ENCODE data around the gene SORBS1.
"Not testable (repeated sequence)": the region's sequence is repeated elsewhere in the genome, so short reads cannot be mapped to it uniquely, and the experiment has no call there.

The SORBS1 gene

DNA sequence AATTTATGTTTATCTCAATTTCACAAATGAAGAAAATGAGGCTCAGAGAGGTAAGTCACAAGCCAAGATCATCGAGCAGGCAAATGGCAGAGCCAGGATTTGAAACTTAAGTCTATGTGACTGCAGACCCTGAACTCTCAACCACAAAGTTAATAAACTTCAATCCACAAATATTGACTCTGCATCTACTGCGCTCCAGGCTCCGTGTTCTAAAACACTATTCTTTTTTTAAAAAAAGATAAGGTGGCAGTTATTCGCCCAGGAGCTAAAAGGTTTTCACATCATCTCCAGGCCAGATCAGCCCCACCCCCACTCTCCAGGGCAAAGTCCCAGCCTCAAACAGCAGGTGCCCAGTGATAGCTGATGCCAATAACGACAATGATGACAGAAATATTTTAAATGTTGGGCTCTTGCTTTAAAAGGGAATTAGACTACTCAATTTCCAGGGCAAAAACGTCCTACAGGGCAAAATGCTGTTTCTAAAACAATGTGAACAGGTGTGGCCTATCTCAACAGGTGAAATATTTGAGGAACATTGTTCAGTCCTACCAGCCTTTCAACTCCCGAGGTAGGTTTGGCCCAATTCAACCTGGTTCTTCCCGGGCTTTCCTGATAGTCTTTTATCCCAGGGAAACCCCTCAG, 85.2 kb downstream of the SORBS1 start:
- no CpG with 5 or more reads among the region's 8 CpGs for WGBS (ENCODE audit: insufficient coverage, insufficient read length)
- Histone ChIP-seq H3K9me3 (ENCODE audit: control insufficient read depth, insufficient read depth, low read length) (no peaks in the 10 kb centered on the region), H3K36me3 (ENCODE audit: control insufficient read depth, insufficient read depth, low read length) (no peaks in the 10 kb centered on the region), H3K27me3 (ENCODE audit: control insufficient read depth, insufficient read depth, low read length) (no peaks in the 10 kb centered on the region), H3K4me1 (ENCODE audit: control insufficient read depth, insufficient read depth, low read length) (peaks cover 14% of the 10 kb centered on the region), H3K4me3 (ENCODE audit: low read length) (no peak overlapping the region), H3K27ac (ENCODE audit: low read length) (no peak overlapping the region)
- no peak for DNase-seq (ENCODE audit: low read depth, low spot score)

DNA sequence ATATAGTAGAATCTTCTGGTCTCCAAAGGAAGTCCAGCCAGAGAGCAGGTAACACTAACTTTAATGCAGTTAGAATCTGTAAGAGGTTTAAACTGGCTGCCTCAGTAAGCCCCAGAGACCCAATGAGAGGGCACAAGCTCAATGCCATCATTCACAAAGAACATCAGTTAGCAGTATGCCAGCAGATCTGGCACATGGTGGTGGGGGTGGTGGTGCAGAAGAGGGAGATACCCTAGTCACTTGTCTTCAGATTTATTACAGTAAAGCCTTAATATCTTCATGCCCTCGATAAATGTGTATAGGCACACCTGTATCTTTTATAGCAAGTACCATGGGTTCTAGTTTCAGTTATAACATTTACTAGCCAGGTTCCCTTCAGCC, 86.2 kb downstream of the SORBS1 start:
- no peaks in the 10 kb centered on the region for H3K9me3 ChIP-seq (ENCODE audit: control insufficient read depth, insufficient read depth, low read length)
- H3K4me1 ChIP-seq (ENCODE audit: control insufficient read depth, insufficient read depth, low read length): peaks cover 10% of the 10 kb centered on the region; the same call in 1 of the 2 replicates
- DNase-seq (ENCODE audit: low read depth, low spot score): no peak
- no peaks in the 10 kb centered on the region for H3K36me3 ChIP-seq (ENCODE audit: control insufficient read depth, insufficient read depth, low read length)
- H3K4me3 ChIP-seq (ENCODE audit: low read length): no peak overlapping the region
- H3K27me3 ChIP-seq (ENCODE audit: control insufficient read depth, insufficient read depth, low read length): no peaks in the 10 kb centered on the region
- no peak overlapping the region for H3K27ac ChIP-seq (ENCODE audit: low read length)
- no CpG with 5 or more reads among the region's 1 CpG for WGBS (ENCODE audit: insufficient coverage, insufficient read length)

DNA sequence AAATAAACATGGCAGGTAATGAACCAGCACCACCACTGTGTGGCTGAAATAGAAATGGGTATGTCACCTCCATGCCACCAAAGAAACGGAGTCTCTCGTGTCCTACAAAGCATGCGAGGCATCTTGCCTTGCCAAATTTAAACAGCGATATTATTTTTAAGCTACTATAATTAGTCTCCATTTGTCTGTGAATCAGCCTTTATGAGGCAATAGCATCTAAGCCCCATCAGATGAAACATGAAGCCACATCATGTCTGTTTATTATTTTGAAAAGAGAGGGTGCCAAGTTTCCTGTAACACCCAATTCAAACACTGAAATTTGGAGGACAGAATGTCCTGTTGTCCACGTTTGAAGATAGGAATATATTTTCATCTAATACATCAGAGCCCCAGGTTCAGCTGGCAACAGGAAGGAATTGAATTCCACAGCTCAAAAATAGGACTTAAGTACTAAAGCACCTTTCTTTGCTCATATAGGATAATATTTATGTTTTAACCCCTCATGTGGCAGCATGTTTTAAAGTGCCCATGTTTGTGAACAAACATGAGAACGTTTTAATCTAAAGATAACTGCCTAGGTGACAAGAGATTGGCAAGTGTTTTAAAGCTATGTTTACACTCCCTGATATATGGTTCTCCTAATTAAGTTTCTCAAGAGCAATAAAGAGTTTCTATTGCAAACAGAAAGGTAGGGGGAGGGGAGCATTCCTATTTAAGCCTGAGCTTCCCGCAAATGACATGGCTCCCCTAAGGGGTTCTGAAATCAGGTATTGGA, 86.8 kb downstream of the SORBS1 start:
- WGBS (ENCODE audit: insufficient coverage, insufficient read length): no CpG with 5 or more reads among the region's 7 CpGs
- H3K36me3 ChIP-seq (ENCODE audit: control insufficient read depth, insufficient read depth, low read length): no peaks in the 10 kb centered on the region
- no peak overlapping the region for H3K4me3 ChIP-seq (ENCODE audit: low read length)
- peaks cover 9% of the 10 kb centered on the region; the same call in 1 of the 2 replicates for H3K4me1 ChIP-seq (ENCODE audit: control insufficient read depth, insufficient read depth, low read length)
- DNase-seq (ENCODE audit: low read depth, low spot score): no peak
- no peaks in the 10 kb centered on the region for H3K27me3 ChIP-seq (ENCODE audit: control insufficient read depth, insufficient read depth, low read length)
- no peaks in the 10 kb centered on the region for H3K9me3 ChIP-seq (ENCODE audit: control insufficient read depth, insufficient read depth, low read length)
- H3K27ac ChIP-seq (ENCODE audit: low read length): no peak overlapping the region

DNA sequence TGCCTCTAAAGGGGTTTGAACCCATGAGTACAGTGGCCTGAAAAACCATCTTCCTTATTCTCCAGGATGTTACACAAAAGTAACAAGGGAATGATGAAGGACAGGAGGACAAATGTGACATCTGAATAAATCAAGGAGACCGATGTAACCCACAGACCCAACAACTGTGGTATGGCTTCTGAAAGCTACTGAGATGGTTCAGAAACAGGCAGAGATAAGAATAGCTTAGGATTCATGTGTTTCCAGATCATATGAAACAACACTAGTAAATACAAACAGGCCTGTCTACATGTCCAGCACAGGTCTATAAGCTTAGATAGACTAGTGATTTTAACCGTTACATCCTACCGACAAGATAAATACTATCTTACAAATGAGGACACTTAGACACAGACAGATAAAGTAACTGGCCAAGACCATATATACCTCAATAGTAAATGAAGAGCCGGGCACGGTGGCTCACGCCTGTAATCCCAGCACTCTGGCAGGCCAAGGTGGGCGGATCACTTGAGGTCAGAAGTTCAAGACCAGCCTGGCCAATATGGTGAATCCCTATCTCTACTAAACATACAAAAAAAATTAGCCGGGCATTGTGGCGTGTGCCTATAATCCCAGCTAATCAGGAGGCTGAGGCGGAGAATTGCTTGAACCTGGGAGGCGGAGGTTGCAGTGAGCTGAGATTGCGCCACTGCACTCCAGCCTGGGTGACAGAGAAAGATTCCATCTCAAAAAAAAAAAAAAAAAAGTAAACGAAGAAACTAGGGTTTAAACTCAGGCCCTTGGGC, 88.7 kb downstream of the SORBS1 start:
- DNase-seq (ENCODE audit: low read depth, low spot score): no peak
- WGBS (ENCODE audit: insufficient coverage, insufficient read length): no CpG with 5 or more reads among the region's 13 CpGs
- no peaks in the 10 kb centered on the region for H3K27me3 ChIP-seq (ENCODE audit: control insufficient read depth, insufficient read depth, low read length)
- H3K4me3 ChIP-seq (ENCODE audit: low read length): no peak overlapping the region
- peaks cover 9% of the 10 kb centered on the region; the same call in 1 of the 2 replicates for H3K4me1 ChIP-seq (ENCODE audit: control insufficient read depth, insufficient read depth, low read length)
- H3K27ac ChIP-seq (ENCODE audit: low read length): no peak overlapping the region
- H3K36me3 ChIP-seq (ENCODE audit: control insufficient read depth, insufficient read depth, low read length): no peaks in the 10 kb centered on the region
- H3K9me3 ChIP-seq (ENCODE audit: control insufficient read depth, insufficient read depth, low read length): no peaks in the 10 kb centered on the region

DNA sequence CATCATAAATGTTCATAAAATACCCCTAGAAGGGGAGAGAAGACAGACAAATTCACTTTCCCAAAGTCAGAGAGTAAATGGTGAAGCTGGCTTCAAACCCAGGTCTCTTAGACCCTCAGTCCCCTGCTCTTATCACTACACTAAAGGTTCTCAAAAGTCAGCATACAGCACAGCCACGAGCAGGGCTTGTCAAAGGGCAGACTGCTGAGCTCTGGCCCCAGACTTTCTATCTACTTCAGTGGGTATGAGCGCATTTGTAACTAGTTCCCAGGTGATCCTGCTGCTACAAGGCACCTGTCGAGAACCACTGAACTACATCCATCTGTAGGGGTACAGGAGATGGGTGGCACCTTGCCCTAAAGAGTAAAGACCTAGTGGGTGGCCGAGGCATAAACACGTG, 91.5 kb downstream of the SORBS1 start:
- H3K27me3 ChIP-seq (ENCODE audit: control insufficient read depth, insufficient read depth, low read length): no peaks in the 10 kb centered on the region

DNA sequence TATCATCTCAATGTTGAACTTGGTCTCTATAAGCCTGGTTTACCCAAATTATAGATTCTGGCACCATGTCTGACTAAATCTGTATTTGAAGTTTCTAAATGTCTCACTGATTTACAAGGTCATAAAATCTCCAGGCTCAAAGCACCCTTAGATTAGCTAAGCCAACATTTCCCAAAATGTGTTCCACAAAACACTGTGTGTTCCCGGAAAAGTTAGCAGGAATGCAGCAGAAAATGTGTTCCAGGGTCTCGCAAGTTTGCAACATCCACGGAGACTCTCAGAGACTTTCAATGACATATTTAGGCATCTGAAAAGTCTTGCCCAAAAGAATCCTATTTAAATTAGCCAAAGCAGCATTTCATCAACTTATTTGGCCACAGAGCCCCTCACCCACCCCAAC, 91.9 kb downstream of the SORBS1 start:
- H3K4me1 ChIP-seq (ENCODE audit: control insufficient read depth, insufficient read depth, low read length): peaks cover 1% of the 10 kb centered on the region; the same call in 1 of the 2 replicates
- no peak for DNase-seq (ENCODE audit: low read depth, low spot score)
- no peak overlapping the region for H3K4me3 ChIP-seq (ENCODE audit: low read length)
- WGBS (ENCODE audit: insufficient coverage, insufficient read length): no CpG with 5 or more reads among the region's 3 CpGs
- no peaks in the 10 kb centered on the region for H3K9me3 ChIP-seq (ENCODE audit: control insufficient read depth, insufficient read depth, low read length)
- no peaks in the 10 kb centered on the region for H3K36me3 ChIP-seq (ENCODE audit: control insufficient read depth, insufficient read depth, low read length)
- H3K27ac ChIP-seq (ENCODE audit: low read length): no peak overlapping the region
- no peaks in the 10 kb centered on the region for H3K27me3 ChIP-seq (ENCODE audit: control insufficient read depth, insufficient read depth, low read length)

More for the DNA sequence above, 91.5 kb downstream of the SORBS1 start:
- DNase-seq (ENCODE audit: low read depth, low spot score): no peak
- WGBS (ENCODE audit: insufficient coverage, insufficient read length): no CpG with 5 or more reads among the region's 5 CpGs
- no peak overlapping the region for H3K27ac ChIP-seq (ENCODE audit: low read length)
- no peaks in the 10 kb centered on the region for H3K36me3 ChIP-seq (ENCODE audit: control insufficient read depth, insufficient read depth, low read length)
- H3K4me1 ChIP-seq (ENCODE audit: control insufficient read depth, insufficient read depth, low read length): peaks cover 1% of the 10 kb centered on the region; the same call in 1 of the 2 replicates
- no peak overlapping the region for H3K4me3 ChIP-seq (ENCODE audit: low read length)
- no peaks in the 10 kb centered on the region for H3K9me3 ChIP-seq (ENCODE audit: control insufficient read depth, insufficient read depth, low read length)

DNA sequence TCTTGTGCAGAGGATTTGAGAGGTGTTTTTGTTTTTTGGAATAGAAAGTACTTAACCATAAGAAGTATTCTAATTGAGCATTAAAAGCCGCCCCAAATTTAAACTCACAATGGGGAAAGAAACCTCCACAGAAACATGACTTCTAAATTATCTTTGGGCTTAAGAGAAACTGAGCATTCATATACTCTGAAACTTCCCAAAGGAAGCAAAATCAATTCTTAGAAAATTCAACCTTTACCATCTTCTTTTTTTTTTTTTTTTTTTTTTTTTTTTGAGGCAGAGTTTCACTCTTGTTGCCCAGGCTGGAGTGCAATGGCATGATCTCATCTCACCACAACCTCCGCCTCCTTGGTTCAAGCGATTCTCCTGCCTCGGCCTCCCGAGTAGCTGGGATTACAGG, 93.5 kb downstream of the SORBS1 start:
- not testable (repeated sequence) for H3K4me1 ChIP-seq (ENCODE audit: control insufficient read depth, insufficient read depth, low read length); DNase-seq (ENCODE audit: low read depth, low spot score); H3K9me3 ChIP-seq (ENCODE audit: control insufficient read depth, insufficient read depth, low read length); H3K36me3 ChIP-seq (ENCODE audit: control insufficient read depth, insufficient read depth, low read length); H3K27me3 ChIP-seq (ENCODE audit: control insufficient read depth, insufficient read depth, low read length); H3K4me3 ChIP-seq (ENCODE audit: low read length); H3K27ac ChIP-seq (ENCODE audit: low read length)
- WGBS (ENCODE audit: insufficient coverage, insufficient read length): no CpG with 5 or more reads among the region's 5 CpGs

DNA sequence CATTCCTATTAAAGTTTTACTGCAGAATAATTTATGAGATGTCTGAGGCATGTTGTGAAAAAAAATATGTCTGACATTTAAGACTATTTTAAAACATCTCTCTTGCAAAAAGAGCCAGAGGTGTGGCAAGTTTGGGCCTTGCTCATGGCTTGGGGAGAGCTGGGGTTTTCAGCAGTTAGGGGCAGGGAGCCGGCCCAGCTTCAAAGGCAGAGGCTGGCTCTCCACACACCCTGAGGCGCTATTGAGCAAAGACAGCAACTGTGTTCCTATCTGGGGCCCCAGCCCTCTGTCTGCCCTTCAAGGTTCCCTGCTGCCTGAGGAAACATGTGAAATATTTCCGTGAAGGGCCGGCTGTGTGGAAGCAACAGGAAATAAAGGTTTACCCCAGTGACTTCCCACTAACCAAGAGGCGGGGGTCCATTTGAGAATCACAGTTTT, 94.0 kb downstream of the SORBS1 start:
- Histone ChIP-seq H3K27me3 (ENCODE audit: control insufficient read depth, insufficient read depth, low read length) (no peaks in the 10 kb centered on the region), H3K4me1 (ENCODE audit: control insufficient read depth, insufficient read depth, low read length) (peaks cover 5% of the 10 kb centered on the region; the same call in 1 of the 2 replicates), H3K4me3 (ENCODE audit: low read length) (no peak overlapping the region), H3K9me3 (ENCODE audit: control insufficient read depth, insufficient read depth, low read length) (no peaks in the 10 kb centered on the region), H3K27ac (ENCODE audit: low read length) (no peak overlapping the region), H3K36me3 (ENCODE audit: control insufficient read depth, insufficient read depth, low read length) (no peaks in the 10 kb centered on the region)
- WGBS (ENCODE audit: insufficient coverage, insufficient read length): no CpG with 5 or more reads among the region's 5 CpGs
- peak; percentile 41 for DNase-seq (ENCODE audit: low read depth, low spot score)

DNA sequence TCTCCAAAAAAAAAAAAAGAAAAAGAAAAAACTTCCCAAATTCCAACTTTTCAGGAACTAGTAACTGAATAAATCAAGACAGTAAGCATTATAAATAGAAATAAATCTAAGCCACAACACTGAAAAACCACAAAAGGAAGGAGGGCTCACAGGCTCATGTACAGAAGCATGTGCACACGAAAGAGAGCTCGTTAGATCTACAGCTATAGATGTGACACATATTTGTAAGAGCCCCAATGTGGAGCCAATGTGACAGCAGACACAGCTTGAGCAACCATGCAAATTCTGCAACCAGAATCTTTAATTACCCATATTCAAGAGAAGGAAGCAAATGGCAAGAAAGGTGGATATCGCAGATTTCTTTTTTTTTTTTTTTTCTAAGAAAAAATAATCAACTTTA, 94.7 kb downstream of the SORBS1 start:
- no peak for DNase-seq (ENCODE audit: low read depth, low spot score)
- no peak overlapping the region for H3K4me3 ChIP-seq (ENCODE audit: low read length)
- H3K4me1 ChIP-seq (ENCODE audit: control insufficient read depth, insufficient read depth, low read length): peaks cover 5% of the 10 kb centered on the region; the same call in 1 of the 2 replicates
- H3K27ac ChIP-seq (ENCODE audit: low read length): no peak overlapping the region
- H3K9me3 ChIP-seq (ENCODE audit: control insufficient read depth, insufficient read depth, low read length): no peaks in the 10 kb centered on the region
- no peaks in the 10 kb centered on the region for H3K27me3 ChIP-seq (ENCODE audit: control insufficient read depth, insufficient read depth, low read length)
- no CpG with 5 or more reads among the region's 3 CpGs for WGBS (ENCODE audit: insufficient coverage, insufficient read length)
- no peaks in the 10 kb centered on the region for H3K36me3 ChIP-seq (ENCODE audit: control insufficient read depth, insufficient read depth, low read length)

DNA sequence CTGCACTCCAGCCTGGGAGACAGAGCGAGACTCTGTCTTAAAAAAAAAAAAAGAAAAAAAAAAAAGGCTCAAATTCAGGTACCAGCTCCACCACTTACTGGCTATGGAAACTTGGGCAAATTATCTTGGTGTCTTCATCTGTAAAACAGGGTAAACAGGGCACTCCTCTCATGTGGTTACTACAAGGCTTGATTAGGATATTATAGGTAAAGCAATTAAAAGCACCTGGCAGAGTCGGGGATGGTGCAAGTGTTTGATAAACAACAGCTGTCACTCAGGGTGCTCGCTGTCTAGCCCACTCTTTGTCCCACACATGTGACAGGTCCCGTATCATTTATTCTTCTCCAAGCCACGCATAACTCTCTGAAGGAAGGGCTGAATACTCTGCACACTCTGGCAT, 96.9 kb downstream of the SORBS1 start:
- no peaks in the 10 kb centered on the region for H3K36me3 ChIP-seq (ENCODE audit: control insufficient read depth, insufficient read depth, low read length)
- H3K4me3 ChIP-seq (ENCODE audit: low read length): no peak overlapping the region
- H3K27me3 ChIP-seq (ENCODE audit: control insufficient read depth, insufficient read depth, low read length): no peaks in the 10 kb centered on the region
- H3K4me1 ChIP-seq (ENCODE audit: control insufficient read depth, insufficient read depth, low read length): peaks cover 8% of the 10 kb centered on the region; the same call in 1 of the 2 replicates
- no peak overlapping the region for H3K27ac ChIP-seq (ENCODE audit: low read length)
- DNase-seq (ENCODE audit: low read depth, low spot score): no peak
- no CpG with 5 or more reads among the region's 5 CpGs for WGBS (ENCODE audit: insufficient coverage, insufficient read length)
- H3K9me3 ChIP-seq (ENCODE audit: control insufficient read depth, insufficient read depth, low read length): no peaks in the 10 kb centered on the region
